Stimulated activated CD8-positive, alpha-beta memory T cell treated with anti-CD3 and anti-CD28 coated beads, Interleukin-2, amount 100 ng/mL, for 48 hours (primary cell): ENCODE measurements around the gene CHAC2.

Experiments used
- DNase-seq, 2 donors: peaks; one replicate each; pipeline ENCODE4 v3.0.0-alpha.2; 2020; ENCODE audit warnings: low read depth in 2 of 2

CHAC2 gene

DNA sequence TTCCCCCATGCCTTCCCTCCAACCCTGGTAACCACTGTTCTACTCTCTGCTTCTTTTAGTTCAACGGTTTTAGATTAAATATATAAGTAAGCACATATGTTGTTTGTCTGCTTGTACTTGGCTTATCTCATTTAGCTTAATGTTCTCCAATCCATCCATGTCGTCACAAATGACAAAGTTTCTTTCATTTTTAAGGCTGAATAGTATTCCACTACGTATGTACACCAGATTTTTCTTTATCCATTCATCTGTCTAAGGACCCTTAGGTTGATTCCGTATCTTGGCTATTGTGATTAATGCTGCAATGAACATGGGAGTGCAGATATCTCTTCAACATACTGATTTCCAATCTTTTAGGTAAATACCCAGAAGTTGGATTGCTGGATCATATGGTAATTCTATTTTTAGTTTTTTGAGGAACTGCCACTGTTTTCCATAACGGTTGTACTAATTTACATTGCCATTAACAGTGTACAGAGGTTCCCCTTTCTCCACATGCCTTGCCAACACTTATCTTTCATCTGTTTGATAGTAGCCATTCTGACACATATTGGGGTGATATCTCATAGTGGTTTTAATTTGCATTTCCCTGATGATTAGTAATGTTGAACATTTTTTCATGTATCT lies 11.0 kb downstream of the CHAC2 start:
- no peak for DNase-seq

DNA sequence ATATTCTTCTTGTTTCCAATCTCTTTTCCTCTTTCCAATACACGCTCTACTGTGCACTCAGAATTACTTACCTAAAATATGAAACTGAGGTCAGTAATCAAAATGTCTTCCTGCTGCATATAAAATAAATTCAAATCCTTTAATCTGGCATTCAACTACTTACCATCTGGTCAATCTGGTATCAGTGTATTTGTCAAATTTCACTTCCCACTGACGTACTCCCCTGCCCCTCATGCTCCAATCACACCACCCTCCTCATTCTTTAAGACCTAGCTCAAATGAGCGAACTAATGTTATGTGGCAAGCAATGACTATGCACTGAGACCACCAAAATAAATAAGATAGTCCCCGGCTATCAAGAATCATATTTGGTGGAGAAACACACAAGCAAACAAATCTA lies 12.5 kb downstream of the CHAC2 start:
- DNase-seq, result no peak

- DNase-seq, result no peak
Observed at GRCh38 chr2:53782676-53783075, 15.1 kb downstream of the CHAC2 start.

DNA sequence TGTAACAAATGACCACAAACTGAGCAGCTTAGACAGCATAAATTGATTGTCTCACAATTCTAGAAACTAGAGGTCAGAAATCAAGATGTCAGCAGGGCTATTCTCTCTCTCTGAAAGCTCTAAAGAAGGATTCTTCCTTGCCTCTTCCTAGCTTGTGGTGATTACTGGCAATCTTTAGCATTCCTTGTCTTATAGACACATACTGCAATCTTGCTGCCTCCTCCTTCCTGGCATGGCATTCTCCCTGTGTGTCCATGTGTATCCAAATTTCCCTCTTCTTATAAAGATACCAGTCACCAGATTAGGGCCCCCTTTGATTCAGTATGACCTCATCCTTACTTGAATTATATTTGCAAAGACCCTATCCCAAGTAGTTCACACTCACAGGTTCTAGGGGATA lies 16.8 kb downstream of the CHAC2 start:
- DNase-seq, result no peak

GRCh38 chr2:53785366-53785765 lies 17.8 kb downstream of the CHAC2 start:
- DNase-seq, result no peak

DNA sequence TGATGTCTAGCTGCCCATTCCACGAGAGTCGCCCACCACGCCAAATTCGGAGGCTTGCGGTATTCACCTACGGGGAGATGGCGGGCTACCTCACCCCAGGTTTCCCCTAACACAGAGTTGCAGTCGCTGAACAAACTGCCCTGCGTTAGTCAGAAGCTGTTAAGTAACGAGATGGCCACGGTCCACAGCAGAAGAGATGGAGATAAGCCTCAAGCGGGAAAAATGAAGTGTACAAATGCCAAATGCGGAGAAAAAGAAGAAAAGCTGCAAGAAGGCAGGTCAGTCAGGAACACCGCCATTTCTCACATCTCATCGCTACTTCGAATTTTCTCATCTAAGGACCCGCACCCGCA lies 18.7 kb downstream of the CHAC2 start:
- peak in 1 of 2 donors; percentile 16 for DNase-seq

DNA sequence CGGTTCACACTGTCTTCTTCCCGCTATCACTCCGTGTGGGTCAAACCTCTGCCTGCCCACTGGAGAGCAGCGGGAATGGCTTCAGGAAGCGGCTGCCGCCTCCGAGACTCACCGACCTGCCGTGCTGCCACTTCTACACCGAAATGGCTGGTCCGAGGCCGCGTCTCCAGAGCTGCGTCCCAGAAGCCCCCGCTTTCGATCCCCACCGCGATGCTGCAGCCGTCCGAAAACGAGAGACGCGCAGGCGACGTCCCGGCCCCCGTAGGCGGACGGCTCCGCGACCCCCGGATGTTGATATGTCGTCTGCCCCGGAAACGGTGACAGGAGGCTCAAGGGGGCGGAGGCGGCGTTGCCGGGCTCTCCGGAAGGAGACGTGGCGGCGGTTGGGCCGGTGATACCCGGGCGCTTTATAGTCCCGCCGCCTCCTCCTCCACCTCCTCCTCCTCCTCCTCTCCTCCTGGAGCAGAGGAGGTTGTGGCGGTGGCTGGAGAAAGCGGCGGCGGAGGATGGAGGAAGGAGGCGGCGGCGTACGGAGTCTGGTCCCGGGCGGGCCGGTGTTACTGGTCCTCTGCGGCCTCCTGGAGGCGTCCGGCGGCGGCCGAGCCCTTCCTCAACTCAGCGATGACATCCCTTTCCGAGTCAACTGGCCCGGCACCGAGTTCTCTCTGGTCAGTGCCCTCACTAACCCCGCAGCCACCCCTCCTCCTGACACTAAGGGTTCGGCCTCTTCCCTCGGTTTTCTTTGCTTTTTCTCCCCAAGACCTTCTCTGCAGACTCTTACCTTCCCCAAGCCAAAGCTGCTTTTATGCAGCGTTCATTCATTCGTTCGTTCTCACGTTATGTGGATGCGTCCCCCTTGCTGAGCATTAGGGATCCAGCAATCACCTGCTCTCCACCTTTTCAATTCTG lies 19.4 kb downstream of the CHAC2 start, which contains the start of the genes ASB3 and ERLEC1:
ASB3 (minus strand) TSS at position 249 of the 909 bp plus-strand sequence. CDS start 21,381 bp downstream, outside the sequence.
ERLEC1 (plus strand) TSS at position 340 of the 909 bp plus-strand sequence; CDS start at position 507, 167 bp downstream.
- peak; percentile 85 to 88 for DNase-seq

GRCh38 chr2:53787614-53788289 lies 20.1 kb downstream of the CHAC2 start:
- no peak for DNase-seq

DNA sequence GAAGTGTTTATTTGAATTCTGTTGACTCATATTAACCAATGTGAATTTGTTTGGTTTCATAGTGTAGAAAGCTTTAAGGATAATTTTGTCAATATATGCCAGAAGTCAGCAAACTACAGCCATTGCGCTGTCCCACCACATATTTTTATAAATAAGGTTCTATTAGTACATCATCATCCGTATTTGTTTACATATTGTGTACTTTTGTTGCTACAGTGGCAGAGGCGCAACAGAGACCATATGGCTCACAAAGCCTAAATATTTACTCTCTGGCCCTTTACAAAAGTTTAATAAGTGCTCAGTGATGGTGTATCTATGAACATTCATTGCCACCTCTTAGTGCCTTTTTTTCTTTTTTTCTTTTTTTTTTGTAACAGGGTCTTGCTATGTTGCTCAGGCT lies 25.7 kb downstream of the CHAC2 start:
- DNase-seq, result no peak

DNA sequence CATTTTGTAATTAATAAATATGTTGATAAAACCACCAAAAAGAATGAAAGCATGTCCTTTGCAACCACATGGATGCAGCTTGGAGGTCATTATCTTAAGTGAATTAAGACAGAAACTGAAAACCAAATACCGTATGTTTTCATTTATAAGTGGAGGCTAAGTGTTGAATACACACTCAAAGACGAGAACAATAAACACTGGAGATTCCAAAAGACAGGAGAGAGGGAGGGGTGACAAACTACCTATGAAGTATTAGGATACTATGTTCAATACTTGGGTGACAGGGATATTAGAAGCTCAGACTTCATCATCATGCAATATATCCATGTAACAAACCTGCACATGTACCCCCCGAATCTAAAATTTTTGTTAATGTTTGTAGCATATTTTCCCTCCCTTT lies 26.2 kb downstream of the CHAC2 start:
- no peak for DNase-seq

DNA sequence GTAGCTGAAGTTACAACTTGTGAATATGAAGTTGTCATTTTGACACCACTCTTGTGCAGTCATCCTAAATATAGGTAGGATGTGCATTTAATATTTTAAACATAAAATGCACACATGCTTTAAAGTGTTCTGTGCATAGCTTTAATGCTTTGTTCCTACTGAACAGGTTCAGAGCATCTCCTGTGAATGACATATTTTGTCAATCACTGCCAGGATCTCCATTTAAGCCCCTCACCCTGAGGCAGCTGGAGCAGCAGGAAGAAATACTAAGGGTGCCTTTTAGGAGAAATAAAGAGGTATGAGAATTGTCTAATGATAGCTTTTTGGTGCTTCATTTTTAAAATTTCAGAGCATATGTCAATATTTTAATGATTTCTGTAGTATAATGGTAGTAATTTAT lies 33.9 kb downstream of the CHAC2 start:
- no peak for DNase-seq

DNA sequence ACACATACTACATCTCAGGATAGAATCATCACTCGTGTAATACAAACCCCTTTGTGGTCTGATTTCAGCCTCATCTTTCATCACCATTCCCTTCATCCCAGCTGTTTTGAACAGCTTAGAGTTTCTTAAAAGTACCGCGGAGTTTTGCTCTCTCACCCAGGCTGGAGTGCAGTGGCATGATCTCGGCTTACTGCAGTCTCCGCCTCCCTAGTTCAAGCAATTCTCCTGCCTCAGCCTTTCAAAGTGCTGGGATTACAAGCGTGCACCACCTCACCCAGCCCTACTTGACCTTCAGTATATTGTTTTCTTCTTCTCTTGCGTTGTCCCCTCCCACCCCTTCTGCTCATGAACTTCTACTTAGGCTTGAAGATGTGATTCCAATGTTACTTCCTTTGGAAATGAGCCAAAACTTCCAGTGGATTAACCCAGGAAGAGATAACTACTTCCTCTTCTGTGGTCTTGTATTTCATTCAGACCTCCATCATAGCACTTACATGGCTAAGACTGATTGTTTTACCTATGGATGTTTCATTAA lies 35.1 kb downstream of the CHAC2 start:
- DNase-seq, result no peak

GRCh38 chr2:53811601-53812000 lies 44.0 kb downstream of the CHAC2 start:
- no peak for DNase-seq

- no peak for DNase-seq
Observed at GRCh38 chr2:53813151-53813550, 45.5 kb downstream of the CHAC2 start.

GRCh38 chr2:53818854-53819435 lies 51.3 kb downstream of the CHAC2 start:
- DNase-seq, result no peak

DNA sequence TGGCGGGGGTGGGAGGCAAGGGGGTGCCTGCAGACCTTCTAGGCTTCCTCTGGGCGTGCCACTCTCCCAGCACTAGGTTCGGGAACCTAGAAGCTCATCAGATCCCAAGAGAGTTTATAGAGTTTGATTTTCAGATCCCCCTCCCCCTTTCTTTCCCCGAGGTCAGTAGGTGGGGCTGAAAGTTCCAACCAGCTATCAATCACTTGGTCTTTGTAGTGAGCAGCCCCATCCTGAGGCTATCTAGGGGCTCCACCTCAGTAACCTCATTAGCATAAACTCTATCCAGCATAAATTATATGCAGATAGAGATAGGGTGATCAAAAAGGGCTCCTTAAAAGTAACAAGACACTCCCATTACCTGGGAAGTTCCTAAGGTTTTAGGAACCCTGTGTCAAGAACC lies 52.0 kb downstream of the CHAC2 start:
- DNase-seq, result no peak

DNA sequence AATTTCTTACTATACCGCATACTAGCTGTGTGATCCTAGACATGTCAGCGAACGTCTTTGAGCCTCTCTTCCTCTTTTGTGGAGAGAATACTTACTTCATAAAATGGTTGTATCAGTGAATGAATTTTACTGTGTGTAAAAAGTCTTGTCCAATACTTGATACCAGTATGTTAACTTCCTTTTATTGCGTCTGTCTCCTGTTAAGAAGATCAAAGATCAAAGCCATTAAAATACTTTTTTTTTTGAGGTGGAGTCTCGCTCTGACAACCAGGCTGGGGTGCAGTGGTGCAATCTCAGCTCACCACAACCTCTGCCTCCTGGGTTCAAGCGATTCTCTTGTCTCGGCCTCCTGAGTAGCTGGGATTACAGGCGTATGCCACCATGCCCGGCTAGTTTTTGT lies 52.4 kb downstream of the CHAC2 start:
- DNase-seq, result no peak

GRCh38 chr2:53820711-53821110 lies 53.1 kb downstream of the CHAC2 start:
- DNase-seq, result no peak

GRCh38 chr2:53821810-53822209 lies 54.2 kb downstream of the CHAC2 start:
- no peak for DNase-seq

DNA sequence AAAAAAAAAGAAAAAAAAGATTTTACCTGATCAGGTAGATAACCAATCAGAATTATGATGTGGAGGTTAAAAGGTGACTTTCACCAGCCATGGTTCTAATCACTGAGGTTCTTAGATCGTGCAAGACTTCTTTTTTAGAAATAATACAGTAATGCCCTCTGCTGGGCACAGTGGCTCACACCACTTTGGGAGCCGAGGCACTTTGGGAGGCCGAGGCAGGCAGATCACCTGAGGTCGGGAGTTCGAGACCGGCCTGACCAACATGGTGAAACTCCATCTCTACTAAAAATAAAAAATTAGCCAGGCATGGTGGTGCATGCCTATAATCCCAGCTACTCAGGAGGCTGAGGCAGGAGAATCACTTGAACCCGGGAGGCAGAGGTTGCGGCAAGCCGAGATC lies 56.0 kb downstream of the CHAC2 start:
- DNase-seq, result peak in 1 of 2 donors; percentile 7
